GM21619 (cell line): Measurements from ENCODE around the gene ZC3H10.
A peak's percentile ranks its signal among the peaks of the same experiment; 100 is the strongest.

Experiments
- ATAC-seq: cut with Tn5 transposase; IDR thresholded peaks from one replicate; pipeline ENCODE4 v1.9.1; 2021; ENCODE audit not compliant: unreplicated experiment

Gene ZC3H10

DNA sequence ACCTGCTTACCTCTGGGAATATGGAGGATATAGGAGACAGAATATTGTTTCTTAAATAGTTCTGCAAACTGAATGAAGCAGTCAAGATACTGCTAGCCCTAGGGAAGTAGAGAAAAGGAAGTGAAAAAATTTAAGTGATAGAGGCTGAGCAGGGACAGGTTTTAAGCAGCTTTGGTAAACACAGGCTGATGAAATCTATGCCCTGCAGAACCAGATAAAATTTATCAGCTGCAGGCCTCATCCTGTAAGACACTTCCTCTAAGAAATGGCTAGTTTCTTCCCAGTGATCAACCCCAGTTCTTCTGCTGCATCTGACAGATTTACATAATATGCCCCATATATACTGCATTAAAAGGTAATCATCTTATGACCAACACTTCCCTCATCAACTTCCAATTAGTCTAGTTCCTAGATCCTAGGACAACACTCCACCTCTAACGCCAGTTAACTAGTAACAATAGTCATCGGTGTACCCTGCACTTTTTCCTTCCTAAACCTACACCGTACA is 8.7 kb downstream of the ZC3H10 start:
- ATAC-seq: no peak

DNA sequence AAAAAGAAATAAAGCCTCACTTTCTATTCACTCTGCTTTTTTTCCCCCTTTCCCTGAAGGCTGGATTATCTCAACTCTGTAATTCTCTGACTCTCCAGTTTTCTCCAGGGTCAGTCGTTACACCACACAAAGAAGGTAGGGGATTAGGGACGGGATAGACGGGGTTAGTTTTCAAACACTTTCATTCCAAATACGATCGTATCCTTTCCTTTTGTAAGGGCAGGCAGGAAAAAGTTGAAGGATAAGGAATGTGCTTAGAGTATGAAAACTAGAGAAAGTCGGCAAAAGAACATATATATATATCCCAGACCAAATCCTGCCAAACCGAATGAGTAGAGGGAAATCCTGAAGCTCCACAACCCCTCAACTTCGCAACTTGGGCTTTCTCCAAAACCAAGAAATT is 9.4 kb downstream of the ZC3H10 start:
- no peak for ATAC-seq

DNA sequence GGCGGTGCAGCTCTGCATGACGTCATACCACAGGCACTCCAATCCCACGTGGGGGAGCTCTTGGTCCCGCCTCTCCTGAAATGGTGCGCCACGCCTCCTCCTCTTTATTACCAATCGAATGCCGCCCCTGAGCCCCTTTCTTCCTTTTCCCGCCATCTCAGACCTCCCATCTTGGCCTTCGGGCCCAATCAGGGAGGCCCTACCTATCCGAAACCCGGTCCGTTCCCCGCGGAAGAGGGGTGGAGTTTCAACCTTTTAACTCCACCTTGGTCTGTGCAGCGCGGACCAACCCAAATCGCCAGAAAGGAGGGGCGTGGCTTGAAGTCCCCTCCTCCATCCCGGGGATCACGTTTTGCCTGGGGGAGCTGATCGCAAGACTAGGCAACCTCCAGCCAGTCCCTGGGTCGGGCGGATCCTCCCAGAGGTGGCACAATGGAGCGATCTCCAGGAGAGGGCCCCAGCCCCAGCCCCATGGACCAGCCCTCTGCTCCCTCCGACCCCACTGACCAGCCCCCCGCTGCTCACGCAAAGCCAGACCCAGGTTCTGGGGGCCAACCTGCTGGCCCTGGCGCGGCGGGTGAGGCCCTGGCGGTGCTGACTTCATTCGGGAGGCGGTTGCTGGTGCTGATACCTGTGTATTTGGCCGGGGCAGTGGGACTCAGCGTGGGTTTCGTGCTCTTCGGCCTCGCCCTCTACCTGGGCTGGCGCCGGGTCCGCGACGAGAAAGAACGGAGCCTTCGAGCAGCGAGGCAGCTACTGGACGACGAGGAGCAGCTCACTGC is 10.0 kb downstream of the ZC3H10 start, which contains the start of gene ESYT1:
TSS of gene ESYT1 (plus strand) at position 380 of the 782 bp plus-strand sequence. CDS start at position 433, 53 bp downstream.
- ATAC-seq: peak; percentile 88

DNA sequence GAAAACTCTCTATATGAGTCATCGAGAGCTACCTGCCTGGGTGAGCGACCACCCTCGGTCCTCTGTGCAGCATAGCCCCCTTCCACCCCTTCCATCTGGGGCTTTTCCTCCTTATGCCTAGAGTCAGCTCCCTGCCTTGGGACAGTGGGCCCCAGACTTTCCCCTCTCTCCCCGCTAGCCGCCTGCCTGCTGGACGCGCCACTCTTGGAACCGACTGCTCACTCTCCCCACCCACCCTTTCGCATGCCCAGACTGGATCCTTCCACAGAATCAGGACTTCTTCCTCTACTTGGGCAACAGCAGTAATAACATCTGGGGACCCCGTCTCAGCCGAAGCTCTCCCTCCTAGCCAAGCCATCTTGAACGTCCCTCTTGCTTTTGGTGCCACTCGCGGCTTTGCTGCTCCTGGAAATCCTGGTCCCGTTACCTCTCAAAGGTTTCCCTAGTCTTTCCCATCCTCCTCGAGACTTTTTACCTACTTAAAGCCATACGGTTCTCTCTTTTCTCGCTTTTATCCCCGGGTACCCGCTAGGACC is 10.7 kb downstream of the ZC3H10 start:
- ATAC-seq: no peak

DNA sequence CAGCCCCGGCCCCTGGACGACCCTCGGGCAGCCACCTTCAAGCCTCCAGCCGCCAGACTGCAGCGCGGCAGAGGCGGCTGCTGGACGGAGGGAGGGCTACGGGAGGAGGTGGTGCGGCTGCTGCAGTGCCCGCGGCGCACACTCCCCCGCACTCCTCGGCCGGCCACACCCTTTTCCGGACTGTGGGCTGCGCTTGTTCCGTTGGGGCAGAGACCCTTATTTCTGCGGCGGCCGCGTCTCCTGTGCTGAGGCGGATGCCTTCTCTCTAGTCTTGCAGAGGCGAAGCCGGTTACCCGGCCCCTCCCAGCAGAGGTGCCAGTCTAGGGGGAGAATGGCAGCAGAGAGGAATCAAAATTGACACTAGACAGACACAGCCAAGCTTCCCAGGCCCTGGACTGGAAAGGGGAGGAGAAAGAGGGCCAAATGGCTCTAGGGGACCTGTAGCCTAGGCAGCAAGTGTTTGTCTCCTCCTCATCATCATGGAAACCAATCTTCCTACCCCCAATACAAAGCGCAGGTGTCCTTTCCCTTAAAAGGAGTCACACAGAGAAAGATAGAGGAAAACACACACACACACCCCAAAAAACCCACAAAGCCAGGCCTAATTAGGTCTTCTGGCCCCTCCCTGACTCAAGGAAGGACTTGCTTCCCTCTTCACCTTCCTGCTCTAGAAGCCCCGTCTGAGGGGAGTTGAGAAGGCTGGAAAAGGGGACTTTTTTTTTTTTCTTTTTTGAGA is 11.3 kb downstream of the ZC3H10 start:
- ATAC-seq: no peak

DNA sequence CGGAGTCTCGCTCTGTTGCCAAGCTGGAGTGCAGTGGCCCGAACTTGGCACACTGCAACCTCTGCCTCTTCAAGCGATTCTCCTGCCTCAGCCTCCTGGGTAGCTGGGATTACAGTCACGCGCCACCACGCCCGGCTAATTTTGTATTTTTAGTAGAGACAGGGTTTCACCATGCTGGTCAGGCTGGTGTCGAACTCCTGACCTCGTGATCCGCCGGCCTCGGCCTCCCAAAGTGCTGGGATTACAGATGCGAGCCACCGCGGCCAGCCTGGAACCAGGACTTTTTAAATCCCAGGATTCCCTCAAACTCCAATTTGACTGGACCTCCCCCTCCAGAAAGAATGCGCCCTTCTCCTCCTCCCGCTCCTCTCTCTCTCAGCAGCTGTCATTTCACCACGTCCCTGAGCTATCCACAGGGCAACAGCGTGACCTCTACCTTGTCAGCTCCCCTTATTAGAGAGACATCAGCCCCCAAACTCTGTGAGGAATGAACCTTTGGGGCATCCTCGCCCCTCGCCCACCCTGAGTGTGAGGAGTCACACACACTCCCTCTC is 12.0 kb downstream of the ZC3H10 start:
- no peak for ATAC-seq

DNA sequence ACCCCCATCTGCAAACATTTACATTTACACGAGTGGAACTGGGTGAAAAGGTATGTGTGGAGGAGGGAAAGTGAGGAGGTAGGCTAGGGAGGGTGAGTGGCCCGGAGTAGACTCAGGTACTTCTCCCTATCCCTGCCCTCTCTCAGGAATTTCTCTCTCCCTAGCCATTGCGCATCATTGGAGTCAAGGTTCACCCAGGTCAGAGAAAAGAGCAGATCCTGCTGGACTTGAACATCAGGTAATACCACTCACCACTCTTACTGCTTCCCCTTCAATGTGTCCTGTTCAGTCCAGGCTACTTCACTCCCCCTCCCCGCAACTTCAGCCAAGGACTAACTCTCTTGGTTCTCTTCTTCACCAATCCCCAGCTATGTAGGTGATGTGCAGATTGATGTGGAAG is 12.8 kb downstream of the ZC3H10 start:
- no peak for ATAC-seq

DNA sequence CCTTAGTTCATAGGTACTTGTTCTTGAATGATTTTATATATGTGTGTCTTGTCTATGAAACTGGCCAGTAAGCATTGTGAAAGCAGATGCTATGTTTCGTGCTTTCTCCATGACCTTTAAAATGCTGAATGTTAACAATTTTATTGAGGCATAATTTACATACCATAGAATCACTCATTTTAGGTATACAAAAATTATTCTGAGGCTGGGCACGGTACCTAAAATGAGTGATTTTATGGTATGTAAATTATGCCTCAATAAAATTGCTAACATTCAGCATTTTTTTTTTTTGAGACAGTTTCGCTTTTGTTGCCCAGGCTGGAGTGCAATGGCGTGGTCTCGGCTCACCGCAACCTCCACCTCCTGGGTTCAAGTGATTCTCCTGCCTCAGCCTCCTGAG is 16.8 kb downstream of the ZC3H10 start:
- no peak for ATAC-seq

DNA sequence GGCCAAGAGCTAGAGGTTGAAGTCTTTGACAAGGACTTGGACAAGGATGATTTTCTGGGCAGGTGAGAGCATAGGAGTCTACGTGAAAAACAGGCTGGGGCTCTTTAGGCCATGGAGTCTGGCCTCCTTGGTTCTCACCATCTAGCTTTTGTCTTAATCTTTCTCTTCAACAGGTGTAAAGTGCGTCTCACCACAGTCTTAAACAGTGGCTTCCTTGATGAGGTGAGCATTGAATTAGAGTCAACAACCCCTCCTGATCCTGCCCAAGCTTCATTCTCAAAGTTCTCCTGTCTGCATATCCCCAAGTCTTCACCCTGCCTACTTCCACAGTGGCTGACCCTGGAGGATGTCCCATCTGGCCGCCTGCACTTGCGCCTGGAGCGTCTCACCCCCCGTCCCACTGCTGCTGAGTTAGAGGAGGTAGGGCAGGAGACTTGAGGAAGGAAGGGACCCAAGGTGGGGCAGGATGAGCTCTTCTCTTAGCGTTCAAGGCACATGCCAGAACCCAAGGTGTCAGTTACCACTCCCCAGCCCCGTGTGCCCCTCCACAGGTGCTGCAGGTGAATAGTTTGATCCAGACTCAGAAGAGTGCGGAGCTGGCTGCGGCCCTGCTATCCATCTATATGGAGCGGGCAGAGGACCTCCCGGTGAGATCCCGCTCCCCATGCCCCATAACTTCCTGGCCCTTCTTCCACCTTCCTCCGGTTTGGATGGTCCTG is 19.9 kb downstream of the ZC3H10 start:
- ATAC-seq: no peak

DNA sequence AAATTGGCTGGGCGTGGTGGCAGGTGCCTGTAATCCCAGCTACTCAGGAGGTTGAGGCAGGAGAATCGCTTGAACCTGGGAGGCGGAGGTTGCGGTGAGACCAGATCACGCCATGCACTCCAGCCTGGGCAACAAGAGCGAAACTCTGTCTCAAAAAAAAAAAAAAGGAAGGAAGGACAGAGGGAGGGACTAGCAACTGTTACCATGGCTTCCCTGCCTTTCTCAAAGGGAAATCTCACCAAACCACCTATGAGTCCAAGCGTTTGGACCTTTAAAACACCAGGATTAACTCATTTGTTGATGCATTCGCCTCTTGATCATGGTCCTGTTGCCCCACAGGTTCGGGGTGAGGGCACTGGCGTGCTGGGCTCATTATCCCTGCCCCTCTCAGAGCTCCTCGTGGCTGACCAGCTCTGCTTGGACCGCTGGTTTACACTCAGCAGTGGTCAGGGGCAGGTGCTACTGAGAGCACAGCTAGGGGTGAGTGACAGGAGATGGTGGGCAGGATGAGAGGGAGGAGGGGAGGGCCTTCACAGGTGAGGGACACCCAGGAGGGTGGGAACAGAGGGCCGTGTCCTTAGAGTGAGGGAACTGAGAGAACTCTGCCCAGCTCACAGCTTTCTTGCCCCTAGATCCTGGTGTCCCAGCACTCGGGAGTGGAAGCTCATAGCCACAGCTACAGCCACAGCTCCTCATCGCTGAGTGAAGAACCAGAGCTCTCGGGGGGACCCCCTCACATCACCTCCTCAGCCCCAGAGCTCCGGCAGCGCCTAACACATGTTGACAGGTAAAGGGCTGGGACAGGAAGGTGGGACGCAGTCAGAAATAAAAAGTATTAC is 24.1 kb downstream of the ZC3H10 start:
- ATAC-seq: no peak

DNA sequence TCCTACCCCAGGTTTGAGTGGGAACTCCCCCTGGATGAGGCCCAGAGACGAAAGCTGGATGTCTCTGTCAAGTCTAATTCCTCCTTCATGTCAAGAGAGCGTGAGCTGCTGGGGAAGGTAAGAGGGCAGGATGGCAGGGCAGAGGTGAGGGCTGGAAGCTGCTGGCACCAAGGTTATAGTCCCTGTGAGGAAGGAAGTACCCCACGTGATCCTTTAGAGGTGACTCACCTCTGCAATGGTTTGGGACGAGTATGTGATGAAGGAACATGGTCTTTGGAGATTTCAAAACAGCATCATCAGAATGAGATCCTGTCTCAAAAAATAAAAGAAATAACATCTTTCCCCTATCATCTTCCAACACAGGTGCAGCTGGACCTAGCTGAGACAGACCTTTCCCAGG is 25.2 kb downstream of the ZC3H10 start:
- no peak for ATAC-seq

DNA sequence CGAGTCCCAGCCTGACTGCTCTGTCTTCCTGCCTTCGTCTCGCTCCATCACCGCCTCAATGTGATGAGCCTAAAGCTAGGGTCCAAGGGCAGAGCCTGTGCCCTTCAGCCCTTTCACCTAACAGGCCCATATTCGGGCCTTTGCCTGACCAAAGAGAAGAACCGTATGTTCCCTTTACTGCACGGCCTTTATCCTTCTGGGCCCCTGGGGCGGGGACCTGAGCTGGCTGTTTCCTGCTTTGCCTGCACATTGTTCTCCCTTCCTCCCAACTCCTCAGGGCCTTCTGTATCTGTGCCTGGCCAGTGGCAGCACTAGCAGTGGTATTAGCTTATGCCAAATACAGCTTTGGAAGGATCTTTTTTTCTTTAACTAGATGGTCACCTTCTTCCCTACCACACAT is 25.8 kb downstream of the ZC3H10 start:
- no peak for ATAC-seq

DNA sequence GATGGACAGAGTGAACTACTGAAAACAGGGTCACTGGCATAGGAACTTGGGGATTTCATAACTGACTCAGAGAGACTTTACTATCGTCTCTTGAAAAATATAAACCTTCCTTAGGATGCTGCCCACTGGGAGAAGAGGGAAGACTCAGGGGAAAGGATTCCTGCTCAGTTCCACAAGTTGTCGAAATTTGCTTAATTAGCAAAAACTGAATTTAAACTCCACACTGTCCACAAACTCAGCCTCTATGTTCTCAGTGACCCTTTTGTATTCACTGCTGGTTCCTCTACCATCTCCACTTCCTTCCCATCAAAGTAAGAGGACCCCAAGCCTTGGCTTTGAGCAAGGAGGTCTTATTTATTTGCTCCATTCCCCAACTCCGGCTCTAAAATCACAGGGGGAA is 27.2 kb downstream of the ZC3H10 start:
- no peak for ATAC-seq

DNA sequence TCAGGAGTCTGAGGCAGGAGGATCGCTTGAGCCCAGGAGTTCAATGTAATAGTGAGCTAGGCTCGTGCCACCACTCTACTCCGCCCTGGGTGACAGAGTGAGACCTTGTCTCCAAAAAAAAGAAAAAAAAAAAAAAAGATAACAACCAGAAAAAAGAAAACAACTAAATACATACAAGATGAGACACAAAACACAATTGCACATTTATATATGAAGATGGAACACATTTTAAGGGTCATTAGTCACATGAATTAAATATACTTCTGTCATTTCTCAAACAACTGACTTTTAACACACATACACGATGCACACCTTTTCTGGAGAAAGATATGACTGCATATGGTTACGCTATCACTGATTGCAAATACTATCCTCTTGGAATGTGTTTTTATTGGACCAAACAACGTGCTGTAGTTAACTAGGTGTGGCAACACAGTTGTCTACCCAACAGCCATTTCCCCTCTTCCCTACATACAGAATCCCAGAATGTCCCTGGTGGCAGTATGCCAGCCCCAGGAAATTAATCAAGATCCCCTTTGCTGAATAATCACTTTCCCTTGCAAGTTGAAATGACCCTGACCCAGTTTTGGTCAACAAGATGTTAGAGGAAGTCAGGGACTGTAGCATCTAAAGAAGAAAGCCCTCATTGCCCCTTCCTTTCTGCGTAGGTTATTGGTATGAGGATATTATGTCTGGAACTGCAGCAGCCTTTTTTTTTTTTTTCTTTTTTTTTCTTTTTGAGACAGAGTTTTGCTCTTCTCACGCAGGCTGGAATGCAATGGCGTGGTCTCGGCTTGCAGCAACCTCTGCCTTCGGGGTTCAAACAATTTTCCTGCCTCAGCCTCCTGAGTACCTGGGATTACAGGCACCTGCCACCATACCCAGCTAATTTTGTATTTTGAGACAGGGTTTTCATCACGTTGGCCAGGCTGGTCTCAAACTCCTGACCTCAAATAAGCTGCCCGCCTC is 28.7 kb downstream of the ZC3H10 start:
- ATAC-seq: no peak

DNA sequence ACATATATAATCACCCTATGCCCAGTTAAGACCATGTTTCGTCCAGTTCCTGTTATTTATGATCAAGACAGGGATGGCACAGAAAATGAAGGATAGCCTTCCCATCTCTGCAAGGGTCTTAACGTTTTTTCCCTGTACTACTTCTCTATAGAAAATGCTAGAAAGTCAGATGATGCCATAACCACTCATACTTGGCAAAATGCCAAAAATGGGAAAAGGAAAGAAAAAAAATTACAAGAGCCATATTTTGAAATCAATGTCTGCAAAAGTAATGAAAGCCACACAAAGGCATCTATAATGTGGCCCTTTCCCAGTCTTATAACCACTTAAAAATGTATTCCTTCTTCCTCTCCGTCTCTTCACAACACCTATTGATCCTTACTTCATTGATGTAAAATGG is 32.5 kb downstream of the ZC3H10 start:
- ATAC-seq: no peak

DNA sequence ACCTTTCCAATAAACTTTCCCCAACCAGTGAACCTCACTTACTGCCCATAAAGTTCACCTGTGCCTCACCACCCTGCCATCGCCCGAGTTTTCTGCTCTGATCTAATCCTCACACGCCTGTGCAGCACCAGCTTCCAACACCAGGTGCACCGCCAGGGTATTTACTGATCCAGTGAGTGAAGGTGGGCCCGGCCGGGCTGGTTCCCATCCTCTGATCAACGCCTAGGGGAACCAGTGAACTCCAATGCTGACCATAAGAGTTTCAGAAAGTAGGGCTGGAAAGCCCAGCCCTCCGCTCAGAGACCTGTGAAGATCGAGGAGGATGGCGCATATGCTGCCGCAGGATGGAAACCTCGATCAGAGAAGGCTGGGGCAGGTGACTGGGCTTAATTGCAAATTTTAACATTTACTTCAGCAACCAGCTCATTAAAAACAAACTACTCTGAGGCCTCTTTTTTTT is 33.6 kb downstream of the ZC3H10 start:
- ATAC-seq: peak; percentile 49

DNA sequence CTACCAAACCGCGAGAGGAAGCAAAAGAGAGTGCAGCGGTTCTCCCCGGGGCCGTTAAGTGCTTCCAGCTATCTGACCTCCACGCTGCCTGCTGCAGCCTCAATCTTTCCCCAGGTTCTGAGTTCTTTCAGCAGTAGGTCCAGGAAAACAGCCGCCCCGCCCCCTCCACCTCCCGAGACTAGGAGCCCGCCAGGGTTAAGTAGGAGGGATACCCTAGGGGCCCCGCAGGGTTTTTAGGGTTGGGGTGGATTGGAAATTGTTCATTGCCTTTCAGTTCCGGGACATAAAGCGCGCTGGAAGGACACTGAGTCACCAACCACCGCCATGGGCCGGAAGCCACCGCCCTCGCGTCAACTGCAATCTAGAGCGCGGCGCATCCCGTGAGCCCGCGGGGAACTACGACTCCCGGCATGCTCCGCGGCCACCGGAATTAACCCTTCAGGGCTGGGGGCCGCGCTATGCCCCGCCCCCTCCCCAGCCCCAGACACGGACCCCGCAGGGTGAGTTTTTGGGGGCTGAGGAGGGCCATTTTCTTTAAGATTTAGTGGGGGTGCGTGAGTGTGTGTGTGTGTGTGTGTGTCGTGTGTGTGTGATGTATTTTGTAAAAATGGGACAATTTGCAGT is 34.2 kb downstream of the ZC3H10 start, which contains the start of gene MYL6B:
TSS of gene MYL6B (plus strand) at position 456 of the 624 bp plus-strand sequence. CDS start 1,332 bp downstream, outside the sequence.
- peak; percentile 82 for ATAC-seq
